Left lung (tissue), 10 donors: ENCODE measurements around the gene TOGARAM1. TPM values are rescaled to one million over a fixed set of nuclear protein-coding genes. Genes with fewer than 3 reads are reported as not detected.

ENCODE experiments used
- ATAC-seq: fragments of 200-7000 bp; cut with Tn5 transposase; one replicate; pipeline ENCODE4 v1.9.1; 2020; ENCODE audit warnings: moderate library complexity
- DNase-seq, 4 donors: peaks; one replicate each; pipeline ENCODE4 v3.0.0-alpha.2; 2013 to 2020
- H3K27ac ChIP-seq, 2 donors: fragments of 200-600 bp; sonication (generic) in 1 of 2; one replicate each; pipeline versions ENCODE4 v1.5.0 to v1.8.0; 2020 to 2021
- H3K27me3 ChIP-seq, 2 donors: fragments of 200-600 bp; sonication (generic) in 1 of 2; one replicate each; pipeline versions ENCODE4 v1.5.0 to v1.8.0; 2020 to 2021
- H3K36me3 ChIP-seq, 2 donors: fragments of 200-600 bp; sonication (generic) in 1 of 2; one replicate each; pipeline versions ENCODE4 v1.5.0 to v1.8.0; 2020 to 2021
- H3K4me1 ChIP-seq, 2 donors: fragments of 200-600 bp; one replicate each; pipeline ENCODE4 v1.8.0; 2021
- H3K4me3 ChIP-seq, 2 donors: fragments of 200-600 bp; sonication (generic) in 1 of 2; one replicate each; pipeline versions ENCODE4 v1.5.0 to v1.8.0; 2020 to 2021; ENCODE audit warnings: mild to moderate bottlenecking in 1 of 2
- H3K9me3 ChIP-seq, 2 donors: fragments of 200-600 bp; sonication (generic) in 1 of 2; one replicate each; pipeline versions ENCODE4 v1.5.0 to v1.8.0; 2020 to 2021
- CTCF ChIP-seq, 2 donors: fragments of 200-600 bp; sonication (generic) in 1 of 2; IDR thresholded peaks; one replicate each; pipeline versions ENCODE4 v1.5.0 to v1.8.0; 2021; ENCODE audit warnings: antibody characterized with exemption in 2 of 2
- intact Hi-C, 2 donors: fragments of 100-400 bp; cut with DNase I; formaldehyde crosslinking; loops; one replicate each; pipeline versions ENCODE4 v1.11.2 to v1.14.2; 2022
- polyA plus RNA-seq, 6 donors: library from polyadenylated mRNA; unstranded; fragments of 120-200 nt; gene quantifications; one replicate each; pipeline ENCODE4 v1.2.1, GENCODE V29; 2013; ENCODE audit not compliant: insufficient read length in 6 of 6
- total RNA-seq, 2 donors: library from RNA; stranded (reverse); fragmentation: NEBNext Ultra II Directional; extraction: Animal tissue kit (Norgen Biotek cat#: 25700); gene quantifications; one replicate each; pipeline ENCODE4 v1.2.1, GENCODE V29; 2021
- donor health status: DM: no; HTN: yes; CAD: no.
- donor health status: DM: no; HTN: no; CAD: no.

The TOGARAM1 gene
- total and polyA plus RNA-seq, 8 donors = 12.3 to 44.4 (median 33.8) TPM

DNA sequence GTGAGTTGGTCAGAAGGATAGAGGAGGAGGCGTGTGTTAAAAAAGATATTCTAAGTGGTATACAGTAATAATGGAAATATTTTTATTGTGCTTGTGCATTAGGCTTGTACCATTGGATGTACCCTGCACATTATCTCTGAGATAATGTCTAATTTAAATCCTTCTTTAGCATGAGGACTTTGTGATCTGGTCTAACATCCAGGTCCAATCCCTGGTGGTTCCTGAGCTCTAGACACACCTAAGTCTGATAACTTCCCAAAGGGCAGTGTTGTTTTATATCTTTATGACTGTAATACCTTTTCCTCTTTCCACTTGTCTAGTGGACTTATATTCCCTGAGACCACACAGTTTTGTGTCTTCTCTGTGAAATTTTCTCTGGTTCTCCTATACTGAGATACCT, 142.6 kb downstream of the TOGARAM1 start:
- intact Hi-C loops = no loop called here
- Histone ChIP-seq H3K36me3 (peaks cover 0 to 74% of the 10 kb centered on the region in 2 donors), H3K4me1 (no peaks in the 10 kb centered on the region), H3K4me3 (no peak overlapping the region), H3K27me3 (no peaks in the 10 kb centered on the region), H3K9me3 (no peaks in the 10 kb centered on the region), H3K27ac (no peak overlapping the region)
- DNase-seq = no peak
- ATAC-seq = no peak
- TF ChIP-seq CTCF (IDR thresholded peaks at IDR 0.05) = no peak

DNA sequence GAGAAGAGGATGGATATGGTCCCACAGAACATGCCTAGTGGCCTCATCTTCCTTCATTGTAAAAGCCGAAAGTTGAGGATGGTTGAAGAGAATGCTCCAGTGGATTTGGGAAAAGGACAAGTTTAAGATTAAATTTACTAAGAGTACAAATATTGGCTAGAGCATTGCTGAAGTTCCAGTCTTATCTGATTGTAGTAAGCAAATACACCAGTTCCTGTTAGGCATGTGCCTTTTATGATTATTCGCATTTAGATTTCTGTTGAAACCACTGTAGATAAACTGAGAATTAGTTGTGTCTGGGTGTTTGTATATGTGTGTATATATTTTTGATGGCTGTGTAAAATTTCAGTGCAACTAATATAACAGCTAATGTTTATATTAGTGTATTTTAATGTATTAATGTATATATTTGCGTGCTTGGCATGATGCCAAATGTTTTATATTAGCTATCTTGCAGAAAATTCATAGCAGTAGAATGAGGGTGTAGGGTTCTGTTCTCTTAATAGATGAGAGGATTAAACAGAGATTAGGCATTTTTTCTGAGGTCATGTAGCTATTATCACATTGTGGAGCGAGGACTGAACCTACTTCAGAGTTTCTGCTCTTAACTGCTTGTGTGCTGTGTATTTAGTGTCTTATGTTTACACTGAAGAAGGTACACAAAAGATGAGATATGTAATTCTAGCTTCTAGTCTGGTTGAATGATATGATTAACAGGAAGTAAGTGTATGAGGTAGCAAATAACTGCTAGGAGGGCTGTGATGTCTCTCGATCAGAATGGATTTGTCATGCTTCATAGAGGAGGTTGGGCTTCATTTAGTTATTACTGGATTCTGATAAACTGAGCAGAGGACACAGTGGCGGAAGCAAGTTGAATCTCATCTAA, 151.1 kb downstream of the TOGARAM1 start:
- ATAC-seq (no peak), DNase-seq (no peak)
- H3K9me3 ChIP-seq = no peaks in the 10 kb centered on the region
- intact Hi-C loops = no loop called here
- peaks cover 0 to 93% of the 10 kb centered on the region in 2 donors for H3K36me3 ChIP-seq
- no peak overlapping the region for H3K4me3 ChIP-seq
- no peak overlapping the region for H3K27ac ChIP-seq
- no peaks in the 10 kb centered on the region for H3K27me3 ChIP-seq
- TF ChIP-seq CTCF (IDR thresholded peaks at IDR 0.05) = no peak
- H3K4me1 ChIP-seq = no peaks in the 10 kb centered on the region

- no peaks in the 10 kb centered on the region for H3K27me3 ChIP-seq
- no peak for TF ChIP-seq CTCF (IDR thresholded peaks at IDR 0.05)
- no peak overlapping the region for H3K27ac ChIP-seq
- DNase-seq (no peak), ATAC-seq (no peak)
- H3K36me3 ChIP-seq = peaks cover 0 to 95% of the 10 kb centered on the region in 2 donors
- intact Hi-C loops = no loop called here
- H3K4me1 ChIP-seq = no peaks in the 10 kb centered on the region
- H3K4me3 ChIP-seq = no peak overlapping the region
- no peaks in the 10 kb centered on the region for H3K9me3 ChIP-seq
Measured at GRCh38 chr14:45114327-45114726, 152.3 kb downstream of the TOGARAM1 start.

- Histone ChIP-seq H3K27me3 (no peaks in the 10 kb centered on the region), H3K36me3 (peaks cover 0 to 99% of the 10 kb centered on the region in 2 donors), H3K9me3 (no peaks in the 10 kb centered on the region), H3K4me1 (no peaks in the 10 kb centered on the region), H3K27ac (no peak overlapping the region), H3K4me3 (no peak overlapping the region)
- no peak for ATAC-seq
- intact Hi-C loops = no loop called here
- DNase-seq = no peak
- no peak for TF ChIP-seq CTCF (IDR thresholded peaks at IDR 0.05)
Measured at GRCh38 chr14:45118594-45118993, 156.6 kb downstream of the TOGARAM1 start.

- intact Hi-C loops = no loop called here
- Histone ChIP-seq H3K27ac (no peak overlapping the region), H3K4me3 (no peak overlapping the region), H3K4me1 (no peaks in the 10 kb centered on the region), H3K9me3 (no peaks in the 10 kb centered on the region), H3K27me3 (no peaks in the 10 kb centered on the region), H3K36me3 (peaks cover 0 to 99% of the 10 kb centered on the region in 2 donors)
- TF ChIP-seq CTCF (IDR thresholded peaks at IDR 0.05) = no peak
- ATAC-seq (no peak), DNase-seq (no peak)
Measured at GRCh38 chr14:45120096-45120495, 158.1 kb downstream of the TOGARAM1 start.
